ENCODE measurements around the gene CPEB4. TPM values are rescaled to one million over a fixed set of nuclear protein-coding genes. Genes with fewer than 3 reads are reported as not detected.

The CPEB4 gene
- total and polyA plus RNA-seq, 2 experiments from 2014 or later = 5.9 to 10.2 TPM

DNA sequence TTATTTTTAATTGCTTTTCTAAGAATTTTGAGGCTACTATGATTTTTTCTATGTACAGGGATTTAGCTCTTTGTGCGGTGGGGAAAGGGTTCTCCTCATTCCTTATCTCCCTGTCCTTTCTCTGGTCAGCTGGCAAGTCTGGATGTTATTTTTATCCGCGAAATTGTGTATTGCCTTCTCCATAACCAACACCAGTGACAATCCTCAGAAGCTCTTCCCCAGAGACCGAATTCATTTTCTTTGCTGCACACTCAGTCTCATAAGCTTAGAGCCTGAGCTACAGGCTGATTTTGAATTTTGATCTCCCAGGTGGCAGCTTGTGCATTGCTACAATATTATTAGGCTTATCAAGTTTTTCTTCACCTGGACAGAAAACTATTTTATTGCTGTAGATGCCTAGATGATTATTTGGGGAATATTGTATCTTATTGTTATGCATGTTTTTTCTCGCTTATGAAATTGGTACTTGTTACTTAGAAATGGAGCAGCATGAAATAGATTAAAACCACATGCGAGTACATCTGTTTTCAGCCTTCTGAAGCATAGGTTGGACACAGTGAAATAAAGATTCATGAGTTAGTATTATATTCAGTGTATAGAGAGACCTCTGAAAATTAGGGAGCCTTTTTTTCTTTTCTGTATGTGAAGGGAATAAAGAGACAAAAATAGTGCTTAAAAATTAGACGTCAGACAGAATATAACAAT, 27.3 kb downstream of the CPEB4 start (continued):
- TF ChIP-seq ZNF331 (CRISPR knock-in tag; IDR thresholded peaks at IDR 0.05; ENCODE audit: low read depth) = no peak
- TF ChIP-seq EZH2 (IDR thresholded peaks at IDR 0.05; ENCODE audit: low read depth, unreplicated experiment) = no peak
- TF ChIP-seq, protein P1, sequence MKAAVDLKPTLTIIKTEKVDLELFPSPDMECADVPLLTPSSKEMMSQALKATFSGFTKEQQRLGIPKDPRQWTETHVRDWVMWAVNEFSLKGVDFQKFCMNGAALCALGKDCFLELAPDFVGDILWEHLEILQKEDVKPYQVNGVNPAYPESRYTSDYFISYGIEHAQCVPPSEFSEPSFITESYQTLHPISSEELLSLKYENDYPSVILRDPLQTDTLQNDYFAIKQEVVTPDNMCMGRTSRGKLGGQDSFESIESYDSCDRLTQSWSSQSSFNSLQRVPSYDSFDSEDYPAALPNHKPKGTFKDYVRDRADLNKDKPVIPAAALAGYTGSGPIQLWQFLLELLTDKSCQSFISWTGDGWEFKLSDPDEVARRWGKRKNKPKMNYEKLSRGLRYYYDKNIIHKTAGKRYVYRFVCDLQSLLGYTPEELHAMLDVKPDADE (IDR thresholded peaks at IDR 0.05) = no peak
- no peak for TF ChIP-seq NANOG (IDR thresholded peaks at IDR 0.05; ENCODE audit: borderline replicate concordance)
- TF ChIP-seq STAT1 (IDR thresholded peaks at IDR 0.05; ENCODE audit: unreplicated experiment) = no peak

- ATAC-seq (peak; percentile 9; the same call in 2 of the 3 replicates), DNase-seq (ENCODE audit: low spot score) (peak; percentile 75)
- Mint-ChIP-seq H3K4me3 (peak overlapping the region; percentile 47), H3K27ac (no peak overlapping the region; the same call in none of the 2 replicates), H3K36me3 (ENCODE audit: low read depth) (peaks cover 4% of the 10 kb centered on the region; the same call in 1 of the 3 replicates), H3K4me1 (peaks cover 41% of the 10 kb centered on the region), H3K9me3 (no peaks in the 10 kb centered on the region), H3K27me3 (ENCODE audit: insufficient read depth, low read depth, poor library complexity) (peaks cover 2% of the 10 kb centered on the region)
- Histone ChIP-seq H3K4me3 (peak overlapping the region; percentile 0; the same call in 1 of the 2 replicates), H3K4me1 (ENCODE audit: insufficient read depth) (peaks cover 55% of the 10 kb centered on the region), H3K27ac (ENCODE audit: low read depth) (peak overlapping the region; percentile 73), H3K4me2 (peak overlapping the region; percentile 69), H3K36me3 (ENCODE audit: insufficient read depth) (no peaks in the 10 kb centered on the region), H3K9me2 (ENCODE audit: insufficient read depth) (no peaks in the 10 kb centered on the region), H4K20me1 (replicated peaks; ENCODE audit: insufficient read depth) (no peaks in the 10 kb centered on the region), H2AFZ (no peak overlapping the region), H3F3A (replicated peaks; ENCODE audit: low read depth) (no peaks in the 10 kb centered on the region), H3K27me3 (ENCODE audit: insufficient read depth) (no peaks in the 10 kb centered on the region), H3K79me2 (replicated peaks; ENCODE audit: insufficient read depth) (peaks cover 12% of the 10 kb centered on the region; the same call in 1 of the 2 replicates)
- TF ChIP-seq CREB1 (CRISPR knock-in tag; IDR thresholded peaks at IDR 0.05; ENCODE audit: low read depth) (no peak), ZNF114 (CRISPR knock-in tag; IDR thresholded peaks at IDR 0.05) (no peak), NANOG (IDR thresholded peaks at IDR 0.05; ENCODE audit: borderline replicate concordance) (peak; percentile 97), STAT1 (IDR thresholded peaks at IDR 0.05; ENCODE audit: unreplicated experiment) (no peak), ZNF331 (CRISPR knock-in tag; IDR thresholded peaks at IDR 0.05; ENCODE audit: low read depth) (no peak), EZH2phosphoT487 (IDR thresholded peaks at IDR 0.05; ENCODE audit: unreplicated experiment) (no peak), EZH2 (IDR thresholded peaks at IDR 0.05; ENCODE audit: low read depth, unreplicated experiment) (no peak)
- TF ChIP-seq, protein P2, sequence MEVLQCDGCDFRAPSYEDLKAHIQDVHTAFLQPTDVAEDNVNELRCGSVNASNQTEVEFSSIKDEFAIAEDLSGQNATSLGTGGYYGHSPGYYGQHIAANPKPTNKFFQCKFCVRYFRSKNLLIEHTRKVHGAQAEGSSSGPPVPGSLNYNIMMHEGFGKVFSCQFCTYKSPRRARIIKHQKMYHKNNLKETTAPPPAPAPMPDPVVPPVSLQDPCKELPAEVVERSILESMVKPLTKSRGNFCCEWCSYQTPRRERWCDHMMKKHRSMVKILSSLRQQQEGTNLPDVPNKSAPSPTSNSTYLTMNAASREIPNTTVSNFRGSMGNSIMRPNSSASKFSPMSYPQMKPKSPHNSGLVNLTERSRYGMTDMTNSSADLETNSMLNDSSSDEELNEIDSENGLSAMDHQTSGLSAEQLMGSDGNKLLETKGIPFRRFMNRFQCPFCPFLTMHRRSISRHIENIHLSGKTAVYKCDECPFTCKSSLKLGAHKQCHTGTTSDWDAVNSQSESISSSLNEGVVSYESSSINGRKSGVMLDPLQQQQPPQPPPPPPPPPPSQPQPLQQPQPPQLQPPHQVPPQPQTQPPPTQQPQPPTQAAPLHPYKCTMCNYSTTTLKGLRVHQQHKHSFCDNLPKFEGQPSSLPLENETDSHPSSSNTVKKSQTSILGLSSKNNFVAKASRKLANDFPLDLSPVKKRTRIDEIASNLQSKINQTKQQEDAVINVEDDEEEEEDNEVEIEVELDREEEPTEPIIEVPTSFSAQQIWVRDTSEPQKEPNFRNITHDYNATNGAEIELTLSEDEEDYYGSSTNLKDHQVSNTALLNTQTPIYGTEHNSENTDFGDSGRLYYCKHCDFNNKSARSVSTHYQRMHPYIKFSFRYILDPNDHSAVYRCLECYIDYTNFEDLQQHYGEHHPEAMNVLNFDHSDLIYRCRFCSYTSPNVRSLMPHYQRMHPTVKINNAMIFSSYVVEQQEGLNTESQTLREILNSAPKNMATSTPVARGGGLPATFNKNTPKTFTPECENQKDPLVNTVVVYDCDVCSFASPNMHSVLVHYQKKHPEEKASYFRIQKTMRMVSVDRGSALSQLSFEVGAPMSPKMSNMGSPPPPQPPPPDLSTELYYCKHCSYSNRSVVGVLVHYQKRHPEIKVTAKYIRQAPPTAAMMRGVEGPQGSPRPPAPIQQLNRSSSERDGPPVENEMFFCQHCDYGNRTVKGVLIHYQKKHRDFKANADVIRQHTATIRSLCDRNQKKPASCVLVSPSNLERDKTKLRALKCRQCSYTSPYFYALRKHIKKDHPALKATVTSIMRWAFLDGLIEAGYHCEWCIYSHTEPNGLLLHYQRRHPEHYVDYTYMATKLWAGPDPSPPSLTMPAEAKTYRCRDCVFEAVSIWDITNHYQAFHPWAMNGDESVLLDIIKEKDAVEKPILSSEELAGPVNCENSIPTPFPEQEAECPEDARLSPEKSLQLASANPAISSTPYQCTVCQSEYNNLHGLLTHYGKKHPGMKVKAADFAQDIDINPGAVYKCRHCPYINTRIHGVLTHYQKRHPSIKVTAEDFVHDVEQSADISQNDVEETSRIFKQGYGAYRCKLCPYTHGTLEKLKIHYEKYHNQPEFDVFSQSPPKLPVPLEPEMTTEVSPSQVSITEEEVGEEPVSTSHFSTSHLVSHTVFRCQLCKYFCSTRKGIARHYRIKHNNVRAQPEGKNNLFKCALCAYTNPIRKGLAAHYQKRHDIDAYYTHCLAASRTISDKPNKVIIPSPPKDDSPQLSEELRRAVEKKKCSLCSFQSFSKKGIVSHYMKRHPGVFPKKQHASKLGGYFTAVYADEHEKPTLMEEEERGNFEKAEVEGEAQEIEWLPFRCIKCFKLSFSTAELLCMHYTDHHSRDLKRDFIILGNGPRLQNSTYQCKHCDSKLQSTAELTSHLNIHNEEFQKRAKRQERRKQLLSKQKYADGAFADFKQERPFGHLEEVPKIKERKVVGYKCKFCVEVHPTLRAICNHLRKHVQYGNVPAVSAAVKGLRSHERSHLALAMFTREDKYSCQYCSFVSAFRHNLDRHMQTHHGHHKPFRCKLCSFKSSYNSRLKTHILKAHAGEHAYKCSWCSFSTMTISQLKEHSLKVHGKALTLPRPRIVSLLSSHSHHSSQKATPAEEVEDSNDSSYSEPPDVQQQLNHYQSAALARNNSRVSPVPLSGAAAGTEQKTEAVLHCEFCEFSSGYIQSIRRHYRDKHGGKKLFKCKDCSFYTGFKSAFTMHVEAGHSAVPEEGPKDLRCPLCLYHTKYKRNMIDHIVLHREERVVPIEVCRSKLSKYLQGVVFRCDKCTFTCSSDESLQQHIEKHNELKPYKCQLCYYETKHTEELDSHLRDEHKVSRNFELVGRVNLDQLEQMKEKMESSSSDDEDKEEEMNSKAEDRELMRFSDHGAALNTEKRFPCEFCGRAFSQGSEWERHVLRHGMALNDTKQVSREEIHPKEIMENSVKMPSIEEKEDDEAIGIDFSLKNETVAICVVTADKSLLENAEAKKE (CRISPR knock-in tag; IDR thresholded peaks at IDR 0.05) = no peak
These were observed 28.1 kb downstream of the CPEB4 start for GRCh38 chr5:173916233-173916632.
